Activated CD8-positive, alpha-beta memory T cell treated with anti-CD3 and anti-CD28 coated beads, Interleukin-2, amount 10 ng/mL, durations not matched to agents 7 days and 5 days (primary cell): ENCODE data around the gene PLEKHA4. TPM values are rescaled to one million over a fixed set of nuclear protein-coding genes. Genes with fewer than 3 reads are reported as not detected.
A peak's percentile ranks its signal among the peaks of the same experiment; 100 is the strongest.

Experiments
- ATAC-seq: fragments of 150-1000 bp; cut with Tn5 transposase; one replicate; pipeline ENCODE4 v1.10.0; 2021; ENCODE audit warnings: moderate library complexity
- CTCF ChIA-PET: fragments of 350-600 bp; sonication (Branson Sonifier 250); formaldehyde crosslinking; loops from one replicate; lab custom pipeline; 2021; ENCODE audit warnings: antibody characterized with exemption; lab: Charles Lee
- DNase-seq: peaks from one replicate; pipeline ENCODE4 v3.0.0-alpha.2; 2020
- H3K27ac Mint-ChIP-seq: one replicate; pipeline ENCODE4 v1.8.0; 2021; ENCODE audit warnings: mild to moderate bottlenecking, mixed read lengths
- H3K27me3 Mint-ChIP-seq: one replicate; pipeline ENCODE4 v1.8.0; 2021; ENCODE audit warnings: mixed read lengths
- H3K36me3 Mint-ChIP-seq: one replicate; pipeline ENCODE4 v1.8.0; 2021; ENCODE audit warnings: mild to moderate bottlenecking, mixed read lengths
- H3K4me1 Mint-ChIP-seq: one replicate; pipeline ENCODE4 v1.8.0; 2021; ENCODE audit warnings: mixed read lengths
- H3K4me3 Mint-ChIP-seq: one replicate; pipeline ENCODE4 v1.8.0; 2021; ENCODE audit warnings: mild to moderate bottlenecking, moderate library complexity, mixed read lengths
- H3K9me3 Mint-ChIP-seq: one replicate; pipeline ENCODE4 v1.8.0; 2022; ENCODE audit warnings: low read depth, mixed read lengths
- total RNA-seq, 2 experiments: library from RNA; stranded (reverse); gene quantifications; one replicate each; pipeline ENCODE4 v1.2.3, GENCODE V29; 2021

PLEKHA4 gene
- total RNA-seq, 2 experiments from 2014 or later = 2.2 to 5.6 TPM

GRCh38 chr19:48810151-48810550 is 58.3 kb downstream of the PLEKHA4 start:
- peak overlapping the region; percentile 79 for H3K4me3 Mint-ChIP-seq
- H3K27me3 Mint-ChIP-seq = no peaks in the 10 kb centered on the region
- peak overlapping the region; percentile 35 for H3K27ac Mint-ChIP-seq
- no peak for ATAC-seq
- H3K36me3 Mint-ChIP-seq = no peaks in the 10 kb centered on the region
- no peaks in the 10 kb centered on the region for H3K9me3 Mint-ChIP-seq
- H3K4me1 Mint-ChIP-seq = peaks cover 23% of the 10 kb centered on the region
- CTCF ChIA-PET = interaction anchor here (1.0 to 9.0 kb wide), 7 partner anchors 15 to 184 kb away, joined by 3 to 92 read pairs (median 7); partner anchors contain the start of genes GYS1, HSD17B14 and RUVBL2
- DNase-seq = no peak

GRCh38 chr19:48807590-48808308 is 60.7 kb downstream of the PLEKHA4 start:
- ATAC-seq = no peak
- no peaks in the 10 kb centered on the region for H3K36me3 Mint-ChIP-seq
- no peak overlapping the region for H3K27ac Mint-ChIP-seq
- no peak overlapping the region for H3K4me3 Mint-ChIP-seq
- CTCF ChIA-PET = interaction anchor here (0.6 to 9.0 kb wide), 4 partner anchors 9 to 35 kb away, joined by 3 to 92 read pairs (median 8); no protein-coding TSS in a partner anchor
- H3K27me3 Mint-ChIP-seq = no peaks in the 10 kb centered on the region
- DNase-seq = no peak
- no peaks in the 10 kb centered on the region for H3K9me3 Mint-ChIP-seq
- H3K4me1 Mint-ChIP-seq = peaks cover 23% of the 10 kb centered on the region

GRCh38 chr19:48806818-48807589 is 61.4 kb downstream of the PLEKHA4 start:
- Mint-ChIP-seq H3K27me3 (no peaks in the 10 kb centered on the region), H3K4me1 (peaks cover 19% of the 10 kb centered on the region), H3K36me3 (no peaks in the 10 kb centered on the region), H3K4me3 (no peak overlapping the region), H3K27ac (no peak overlapping the region), H3K9me3 (no peaks in the 10 kb centered on the region)
- CTCF ChIA-PET = interaction anchor here (0.6 to 9.0 kb wide), 7 partner anchors 9 to 162 kb away, joined by 3 to 92 read pairs (median 3); partner anchors contain the start of gene HSD17B14
- ATAC-seq = peak; percentile 58
- DNase-seq = no peak

- Mint-ChIP-seq H3K4me1 (peaks cover 18% of the 10 kb centered on the region), H3K9me3 (no peaks in the 10 kb centered on the region), H3K36me3 (no peaks in the 10 kb centered on the region), H3K4me3 (no peak overlapping the region), H3K27me3 (no peaks in the 10 kb centered on the region), H3K27ac (no peak overlapping the region)
- CTCF ChIA-PET = interaction anchor here (0.8 to 9.0 kb wide), 6 partner anchors 10 to 161 kb away, joined by 3 to 92 read pairs (median 4); partner anchors contain the start of gene HSD17B14
- DNase-seq (peak; percentile 68), ATAC-seq (no peak)
Measured at GRCh38 chr19:48806518-48806817, 61.9 kb downstream of the PLEKHA4 start.

- Mint-ChIP-seq H3K4me3 (no peak overlapping the region), H3K36me3 (no peaks in the 10 kb centered on the region), H3K27ac (no peak overlapping the region), H3K9me3 (no peaks in the 10 kb centered on the region), H3K4me1 (peaks cover 18% of the 10 kb centered on the region), H3K27me3 (no peaks in the 10 kb centered on the region)
- no peak for DNase-seq
- CTCF ChIA-PET = interaction anchor here (0.6 to 9.0 kb wide), 4 partner anchors 10 to 18 kb away, joined by 3 to 92 read pairs (median 4); no protein-coding TSS in a partner anchor
- ATAC-seq = no peak
Measured at GRCh38 chr19:48805452-48805851, 63.0 kb downstream of the PLEKHA4 start.

GRCh38 chr19:48804496-48804895 is 63.9 kb downstream of the PLEKHA4 start:
- CTCF ChIA-PET = interaction anchor here (0.7 to 1.5 kb wide), 4 partner anchors 9 to 38 kb away, joined by 3 to 5 read pairs (median 4); no protein-coding TSS in a partner anchor
- no peak overlapping the region for H3K4me3 Mint-ChIP-seq

GRCh38 chr19:48802623-48803022 is 65.8 kb downstream of the PLEKHA4 start:
- ATAC-seq = no peak
- H3K4me1 Mint-ChIP-seq = peaks cover 9% of the 10 kb centered on the region
- H3K4me3 Mint-ChIP-seq = no peak overlapping the region
- DNase-seq = no peak
- H3K9me3 Mint-ChIP-seq = no peaks in the 10 kb centered on the region
- no peak overlapping the region for H3K27ac Mint-ChIP-seq
- CTCF ChIA-PET = interaction anchor here (0.9 to 2.0 kb wide), 4 partner anchors 8 to 33 kb away, joined by 3 to 7 read pairs (median 4); partner anchors contain the start of gene HSD17B14
- H3K36me3 Mint-ChIP-seq = no peaks in the 10 kb centered on the region
- H3K27me3 Mint-ChIP-seq = no peaks in the 10 kb centered on the region

More at GRCh38 chr19:48804496-48804895, 63.9 kb downstream of the PLEKHA4 start:
- no peaks in the 10 kb centered on the region for H3K9me3 Mint-ChIP-seq
- H3K27me3 Mint-ChIP-seq = no peaks in the 10 kb centered on the region
- H3K27ac Mint-ChIP-seq = no peak overlapping the region
- H3K36me3 Mint-ChIP-seq = no peaks in the 10 kb centered on the region
- DNase-seq (no peak), ATAC-seq (no peak)
- peaks cover 14% of the 10 kb centered on the region for H3K4me1 Mint-ChIP-seq

GRCh38 chr19:48799358-48800300 is 68.8 kb downstream of the PLEKHA4 start:
- Mint-ChIP-seq H3K4me3 (no peak overlapping the region), H3K27ac (no peak overlapping the region), H3K36me3 (no peaks in the 10 kb centered on the region)

GRCh38 chr19:48798937-48799336 is 69.5 kb downstream of the PLEKHA4 start:
- Mint-ChIP-seq H3K4me3 (no peak overlapping the region), H3K27ac (no peak overlapping the region), H3K4me1 (peaks cover 13% of the 10 kb centered on the region), H3K9me3 (no peaks in the 10 kb centered on the region), H3K27me3 (no peaks in the 10 kb centered on the region), H3K36me3 (no peaks in the 10 kb centered on the region)
- CTCF ChIA-PET = interaction anchor here (1.0 to 7.4 kb wide), 3 partner anchors 11 to 45 kb away, joined by 4 to 106 read pairs (median 7); no protein-coding TSS in a partner anchor
- ATAC-seq = no peak
- DNase-seq = no peak

More at GRCh38 chr19:48799358-48800300, 68.8 kb downstream of the PLEKHA4 start:
- Mint-ChIP-seq H3K9me3 (no peaks in the 10 kb centered on the region), H3K27me3 (no peaks in the 10 kb centered on the region), H3K4me1 (peaks cover 13% of the 10 kb centered on the region)
- DNase-seq = no peak
- CTCF ChIA-PET = interaction anchor here (1.0 to 7.4 kb wide), 3 partner anchors 12 to 44 kb away, joined by 4 to 106 read pairs (median 7); no protein-coding TSS in a partner anchor
- no peak for ATAC-seq

- Mint-ChIP-seq H3K27ac (no peak overlapping the region), H3K4me1 (peaks cover 13% of the 10 kb centered on the region), H3K27me3 (no peaks in the 10 kb centered on the region), H3K9me3 (no peaks in the 10 kb centered on the region), H3K4me3 (no peak overlapping the region), H3K36me3 (no peaks in the 10 kb centered on the region)
- ATAC-seq = no peak
- DNase-seq = no peak
- CTCF ChIA-PET = interaction anchor here (5.1 to 7.4 kb wide), 2 partner anchors 11 to 47 kb away, joined by 35 to 106 read pairs; no protein-coding TSS in a partner anchor
Measured at GRCh38 chr19:48797103-48797502, 71.3 kb downstream of the PLEKHA4 start.

- CTCF ChIA-PET = interaction anchor here (1.1 to 7.4 kb wide), 12 partner anchors 8 to 175 kb away, joined by 3 to 106 read pairs (median 10); partner anchors contain the start of genes BCAT2, HSD17B14, NUCB1 and PPP1R15A
- no peak for ATAC-seq
- Mint-ChIP-seq H3K27ac (no peak overlapping the region), H3K4me3 (no peak overlapping the region), H3K9me3 (no peaks in the 10 kb centered on the region), H3K4me1 (peaks cover 13% of the 10 kb centered on the region), H3K27me3 (no peaks in the 10 kb centered on the region), H3K36me3 (no peaks in the 10 kb centered on the region)
- no peak for DNase-seq
Measured at GRCh38 chr19:48796298-48797083, 71.9 kb downstream of the PLEKHA4 start.
